Stimulated activated CD4-positive, alpha-beta T cell treated with anti-CD3 and anti-CD28 coated beads, TNF-alpha, amount 100 ng/mL, for 4 hours (primary cell): Measurements from ENCODE around the gene SAA1.
A peak's percentile ranks its signal among the peaks of the same experiment; 100 is the strongest.
"Not testable (repeated sequence)": the region's sequence is repeated elsewhere in the genome, so short reads cannot be mapped to it uniquely, and the experiment has no call there.

Source experiments
- DNase-seq, 3 experiments: peaks; one replicate each; pipeline ENCODE4 v3.0.0-alpha.2; 2020; ENCODE audit warnings: low read depth in 3 of 3

SAA1 gene

DNA sequence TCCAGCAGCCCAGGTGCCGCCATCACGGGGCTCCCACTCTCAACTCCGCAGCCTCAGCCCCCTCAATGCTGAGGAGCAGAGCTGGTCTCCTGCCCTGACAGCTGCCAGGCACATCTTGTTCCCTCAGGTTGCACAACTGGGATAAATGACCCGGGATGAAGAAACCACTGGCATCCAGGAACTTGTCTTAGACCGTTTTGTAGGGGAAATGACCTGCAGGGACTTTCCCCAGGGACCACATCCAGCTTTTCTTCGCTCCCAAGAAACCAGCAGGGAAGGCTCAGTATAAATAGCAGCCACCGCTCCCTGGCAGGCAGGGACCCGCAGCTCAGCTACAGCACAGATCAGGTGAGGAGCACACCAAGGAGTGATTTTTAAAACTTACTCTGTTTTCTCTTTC is at the start of gene SAA1:
TSS of gene SAA1 (plus strand) at position 316 of the 400 bp plus-strand sequence. CDS start 624 bp downstream, outside the sequence.
- DNase-seq: no peak

DNA sequence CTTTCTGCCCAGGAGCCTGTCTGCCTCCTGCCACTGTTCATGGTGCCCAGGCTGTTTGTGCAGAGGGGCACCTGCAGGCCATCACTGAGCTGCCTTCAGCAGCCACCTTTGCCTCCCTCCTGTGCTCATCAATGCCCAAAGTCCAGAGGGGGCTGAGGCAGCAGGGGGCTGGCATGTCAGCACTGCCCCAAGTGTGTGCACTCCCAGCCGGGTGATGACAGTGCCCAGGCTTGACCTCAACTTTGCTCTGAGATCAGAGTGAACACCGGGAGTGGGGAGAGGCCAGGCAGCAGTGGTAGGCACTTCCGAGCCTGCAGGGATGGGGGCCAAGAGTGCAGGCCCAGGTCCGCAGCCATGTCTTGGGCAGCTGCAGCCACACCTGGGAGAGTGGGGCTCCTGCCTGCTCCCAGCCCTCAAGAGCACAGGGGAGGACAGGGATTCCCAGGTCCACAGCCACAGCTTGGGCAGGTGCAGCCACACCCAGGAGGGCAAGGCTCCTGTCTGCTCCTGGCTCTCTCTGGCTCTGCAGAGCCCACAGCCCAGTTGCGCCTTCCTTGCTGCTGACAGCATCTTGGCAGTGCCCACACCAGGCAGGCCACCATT is 44.7 kb upstream of the SAA1 start:
- no peak for DNase-seq

DNA sequence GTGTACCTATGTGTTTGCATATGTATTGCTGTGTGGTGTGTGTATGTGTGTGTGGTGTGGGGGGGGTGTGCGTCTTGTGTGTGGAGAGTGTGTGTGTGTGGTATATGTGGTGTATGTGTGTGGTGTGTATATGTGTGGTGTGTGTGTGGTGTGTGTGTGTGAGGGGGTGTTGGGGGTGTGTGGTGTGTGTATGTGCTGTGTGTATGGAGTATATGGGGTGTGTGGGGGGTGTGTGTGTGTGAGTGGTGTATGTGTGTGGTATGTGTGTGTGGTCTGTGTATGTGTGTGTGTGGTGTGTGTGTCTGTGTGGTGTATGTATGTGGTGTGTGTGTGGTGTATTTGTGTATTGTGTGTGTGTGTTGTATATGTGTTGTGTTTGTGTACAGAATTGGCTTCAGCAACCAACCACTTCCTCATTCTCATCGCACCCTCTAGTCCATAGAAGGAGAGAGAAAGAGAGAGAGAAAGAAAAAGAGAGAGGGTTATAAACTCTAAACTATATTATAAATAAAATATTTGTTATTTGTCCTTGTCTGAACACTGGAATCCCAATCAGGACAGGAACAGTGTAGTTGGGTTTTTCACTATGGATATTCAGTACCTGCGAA is 43.1 kb upstream of the SAA1 start:
- no peak for DNase-seq

DNA sequence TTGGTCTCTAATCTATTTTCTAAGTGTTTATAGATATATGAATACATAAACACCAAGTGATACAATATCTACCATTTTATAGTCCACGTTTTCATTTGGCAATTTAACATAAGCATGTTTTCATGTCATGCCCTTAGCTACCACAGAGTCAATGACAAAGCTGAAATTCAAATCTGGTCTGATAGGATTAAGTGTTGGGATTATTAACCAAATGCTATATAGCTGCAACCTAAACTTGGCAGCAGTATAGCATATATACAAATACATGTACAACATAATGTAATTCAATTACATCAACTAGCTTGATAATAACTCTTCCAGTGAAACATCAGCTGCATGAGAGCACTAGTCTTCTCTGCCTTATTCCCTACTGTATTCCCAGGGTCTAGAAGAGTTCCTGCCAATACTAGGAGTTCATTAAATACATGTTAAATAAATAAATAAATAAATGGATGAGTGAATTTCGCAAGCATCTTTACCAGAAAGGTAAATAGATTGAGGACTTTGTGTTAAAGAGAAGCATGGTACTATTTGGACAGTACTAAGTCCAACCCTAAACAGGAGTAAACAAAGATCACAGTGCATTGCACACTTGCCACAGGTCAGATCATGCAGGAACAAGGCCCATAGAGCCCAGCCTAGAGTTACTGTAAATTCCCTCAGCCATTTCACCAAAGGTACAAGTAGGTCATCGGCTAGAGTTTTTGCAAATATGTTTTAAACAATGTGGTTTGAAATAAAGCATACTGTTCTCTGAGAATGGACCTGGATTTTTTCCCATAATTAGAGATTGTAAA is 42.3 kb upstream of the SAA1 start:
- no peak for DNase-seq

DNA sequence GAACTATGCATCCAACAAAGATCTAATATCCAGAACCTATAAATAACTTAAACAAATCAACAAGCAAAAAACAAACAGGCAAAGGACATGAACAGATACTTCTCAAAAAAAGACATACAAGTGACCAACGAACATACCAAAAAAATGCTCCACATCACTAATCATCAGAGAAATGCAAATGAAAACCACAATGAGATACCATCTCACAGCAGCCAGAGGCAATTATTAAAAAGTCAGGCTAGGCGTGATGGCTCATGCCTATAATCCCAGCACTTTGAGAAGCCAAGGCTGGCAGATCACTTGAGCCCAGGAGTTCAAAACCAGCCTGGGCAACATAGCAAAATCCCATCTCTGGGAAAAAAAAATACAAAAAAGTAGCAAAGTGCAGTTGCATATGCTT is 40.2 kb upstream of the SAA1 start:
- DNase-seq: no peak

DNA sequence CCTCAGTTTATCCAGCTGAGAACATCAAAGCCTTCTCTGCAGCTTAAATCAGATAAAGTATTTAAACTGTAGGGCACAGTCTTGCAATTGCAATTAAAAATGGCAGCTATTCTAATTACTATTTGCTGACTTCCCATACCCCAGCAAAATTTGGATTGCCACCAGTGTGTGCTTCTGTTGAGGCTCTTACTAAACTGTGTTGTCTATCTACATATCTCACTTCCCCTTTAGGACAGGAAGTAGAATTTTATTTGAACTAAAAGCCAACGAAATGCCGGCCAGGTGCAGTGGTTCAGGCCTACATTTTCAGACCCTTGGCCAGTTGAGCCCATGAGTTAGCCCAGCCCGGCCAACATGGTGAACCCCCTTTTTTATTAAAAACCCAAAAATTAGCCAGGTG is 36.6 kb upstream of the SAA1 start:
- no peak for DNase-seq

DNA sequence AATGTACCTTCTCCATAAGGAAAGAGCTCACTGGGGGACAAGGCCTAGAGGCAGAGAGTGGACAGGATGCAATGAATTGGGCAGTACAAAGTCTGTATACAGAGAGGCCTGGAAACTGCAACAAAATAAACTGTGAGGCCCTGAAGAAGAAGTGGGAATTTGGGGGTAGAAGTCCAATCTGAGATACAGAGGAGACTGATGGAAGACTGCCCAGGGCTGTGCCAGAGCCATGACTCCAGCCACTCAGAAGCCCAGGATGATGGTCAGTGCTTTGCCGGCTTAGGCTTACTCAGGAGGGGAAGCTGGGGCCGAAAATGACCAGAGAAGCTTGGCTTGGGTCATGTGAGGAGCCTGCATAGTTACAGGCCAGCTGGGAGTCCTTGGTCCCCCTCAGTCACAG is 35.2 kb upstream of the SAA1 start:
- DNase-seq: no peak

DNA sequence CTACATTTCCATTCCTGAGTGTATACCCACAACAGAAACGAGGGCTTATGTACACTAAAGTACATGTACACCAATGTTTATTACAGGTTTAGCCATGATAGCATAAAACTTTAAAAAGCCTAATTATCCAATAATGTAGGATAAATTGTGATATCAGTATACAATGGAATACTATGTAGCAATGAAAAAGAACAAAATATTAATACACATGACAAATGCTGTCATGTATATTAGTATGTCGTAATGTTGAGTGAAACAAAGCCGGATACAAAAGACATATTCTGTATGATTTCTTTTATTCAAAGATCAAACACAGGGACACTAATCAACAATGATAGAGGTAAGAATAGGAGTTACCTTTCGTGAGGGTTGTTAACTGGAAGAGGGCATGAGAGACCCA is 32.2 kb upstream of the SAA1 start:
- DNase-seq: no peak

DNA sequence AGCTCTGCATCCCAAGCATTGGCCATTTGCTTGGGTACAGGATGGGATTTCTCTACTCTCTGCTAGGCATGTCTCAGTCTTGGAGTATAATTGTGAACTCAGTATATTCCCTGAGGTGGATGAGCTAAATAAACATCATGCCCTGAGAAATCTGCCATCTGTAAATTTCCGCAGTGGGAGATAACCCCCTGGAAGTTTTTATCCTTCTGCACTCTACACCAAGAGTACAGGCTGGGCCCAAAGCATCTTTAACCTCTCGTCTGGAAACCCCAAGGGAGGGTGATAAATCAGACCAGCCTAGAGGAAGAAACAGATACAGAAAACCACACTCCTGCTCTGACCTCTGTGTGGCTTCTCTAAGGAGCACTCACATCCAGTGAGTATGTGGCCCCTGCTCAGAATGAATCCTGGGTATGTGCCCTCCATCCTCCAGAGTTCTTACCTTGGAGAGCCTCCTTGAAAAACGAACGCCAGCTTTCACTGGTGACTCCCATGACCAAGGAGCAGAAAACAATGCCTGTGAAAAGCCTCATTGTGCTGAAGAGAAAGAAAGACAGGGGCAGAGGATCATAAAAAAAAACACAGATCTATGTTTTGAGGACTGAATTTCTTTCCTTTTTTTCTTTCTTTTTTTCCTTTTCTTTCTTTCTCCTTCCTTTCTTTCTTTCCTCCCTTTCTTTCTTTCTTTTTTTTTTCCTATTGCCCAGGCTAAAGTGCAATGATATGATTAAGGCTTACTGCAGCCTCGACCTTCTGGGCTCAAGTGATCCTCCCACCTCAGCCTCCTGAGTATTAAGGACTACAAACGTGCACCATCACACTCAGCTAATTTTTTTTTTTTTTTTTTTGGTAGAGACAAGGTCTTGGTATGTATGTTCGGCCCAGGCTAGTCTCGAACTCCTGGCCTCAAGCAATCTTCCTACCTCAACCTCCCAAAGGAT is 30.4 kb upstream of the SAA1 start:
- no peak for DNase-seq

DNA sequence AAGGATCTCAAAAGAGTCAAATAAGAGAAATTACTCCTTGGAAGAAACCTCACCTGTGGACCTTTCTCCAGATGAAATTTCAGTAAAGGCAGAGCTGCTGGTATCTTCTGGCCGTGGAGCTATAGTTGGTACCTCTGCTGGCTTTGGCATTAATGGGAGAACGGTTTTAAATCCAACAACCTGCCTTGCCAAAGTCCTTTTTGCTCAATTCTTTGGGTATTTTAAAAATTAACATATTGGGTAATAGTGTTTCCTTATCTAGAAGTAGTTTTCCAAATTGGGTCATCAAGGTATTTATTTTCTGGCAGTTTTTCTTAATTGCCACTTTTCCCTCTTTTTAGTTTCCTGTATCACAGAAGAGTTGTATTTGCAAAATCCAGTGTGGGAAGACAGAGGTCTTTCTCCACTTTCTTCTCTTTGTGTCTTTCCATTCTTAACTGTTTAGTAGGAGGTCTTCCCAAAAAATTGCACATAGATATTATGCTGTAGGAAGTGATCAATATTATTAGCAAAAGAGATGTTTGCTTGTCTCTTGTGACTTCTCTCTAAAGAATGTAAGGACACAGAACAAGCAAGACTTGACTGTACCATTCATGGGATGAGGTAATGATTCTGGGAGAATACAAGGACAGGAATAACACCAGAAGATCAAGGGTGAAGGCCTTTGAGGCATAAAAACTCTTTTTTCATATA is 29.3 kb upstream of the SAA1 start, which contains the start of gene SAA4:
TSS of gene SAA4 (minus strand) at position 139 of the 693 bp plus-strand sequence. CDS start 876 bp downstream, outside the sequence.
- no peak for DNase-seq

DNA sequence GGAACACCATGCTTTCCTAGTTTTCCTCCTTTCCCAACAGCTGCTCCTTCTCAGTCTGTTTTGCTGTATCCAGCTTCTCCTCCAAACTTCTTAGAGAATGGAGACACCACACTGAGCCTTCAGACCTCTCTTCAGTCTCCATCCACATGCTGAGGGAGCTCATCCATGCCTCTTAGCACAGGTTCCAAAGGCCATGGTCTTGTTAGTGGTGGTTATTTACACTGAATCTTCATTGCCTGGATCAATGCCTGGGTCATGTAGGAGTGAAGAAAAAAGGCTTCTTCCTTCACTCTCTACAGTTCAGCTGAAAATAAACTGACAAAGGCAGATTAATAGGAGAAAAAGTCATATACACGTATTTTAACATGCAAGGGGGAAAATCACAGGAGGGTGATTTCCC is 26.4 kb upstream of the SAA1 start:
- DNase-seq: no peak

DNA sequence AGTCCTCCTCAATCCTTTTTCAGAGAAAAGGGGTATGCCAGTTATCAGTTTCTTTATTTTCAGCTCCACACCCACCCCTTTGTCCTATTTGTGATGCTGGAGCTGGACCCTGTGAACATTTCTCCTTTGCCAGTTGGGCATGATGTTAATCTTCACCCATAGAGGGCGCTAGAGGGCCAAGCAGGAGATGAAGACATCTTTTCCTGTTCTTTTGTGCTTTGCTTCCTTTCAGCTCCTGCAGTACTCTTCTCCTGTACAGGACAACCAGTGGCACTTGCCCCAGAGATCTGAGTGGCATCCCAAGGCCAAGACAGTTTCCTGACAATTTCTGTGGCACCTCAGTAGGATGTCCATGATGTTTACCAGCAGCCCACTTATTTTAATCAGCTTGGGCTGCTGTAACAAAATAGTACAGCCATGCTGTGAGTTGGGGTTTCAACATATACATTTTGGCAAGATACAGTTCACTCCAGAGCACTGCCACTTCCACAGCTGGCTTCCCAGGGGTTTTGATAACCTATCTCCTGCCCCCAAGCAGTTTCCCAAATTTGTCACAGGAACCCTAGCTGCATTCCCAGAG is 22.2 kb upstream of the SAA1 start:
- DNase-seq: peak in 1 of 3 experiments; percentile 29

DNA sequence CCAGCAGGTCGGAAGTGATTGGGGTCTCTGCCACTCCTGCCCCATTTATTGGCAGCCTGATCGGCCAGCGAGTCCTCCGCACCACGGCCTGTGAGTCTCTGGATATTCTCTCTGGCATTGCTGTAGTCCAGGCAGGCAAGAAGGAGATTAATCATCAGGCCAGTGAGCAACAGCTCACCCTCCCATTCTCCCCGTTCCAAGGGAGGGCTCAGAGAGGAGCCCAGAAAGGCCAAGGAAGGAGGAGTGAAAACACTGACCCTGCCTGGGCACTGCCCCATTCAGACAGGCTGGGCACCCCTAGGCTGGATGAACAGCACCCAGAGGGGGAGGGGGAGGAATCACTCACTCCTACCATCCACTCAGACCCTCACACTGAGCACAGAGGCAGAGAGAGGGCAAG is 20.7 kb upstream of the SAA1 start:
- DNase-seq: no peak

DNA sequence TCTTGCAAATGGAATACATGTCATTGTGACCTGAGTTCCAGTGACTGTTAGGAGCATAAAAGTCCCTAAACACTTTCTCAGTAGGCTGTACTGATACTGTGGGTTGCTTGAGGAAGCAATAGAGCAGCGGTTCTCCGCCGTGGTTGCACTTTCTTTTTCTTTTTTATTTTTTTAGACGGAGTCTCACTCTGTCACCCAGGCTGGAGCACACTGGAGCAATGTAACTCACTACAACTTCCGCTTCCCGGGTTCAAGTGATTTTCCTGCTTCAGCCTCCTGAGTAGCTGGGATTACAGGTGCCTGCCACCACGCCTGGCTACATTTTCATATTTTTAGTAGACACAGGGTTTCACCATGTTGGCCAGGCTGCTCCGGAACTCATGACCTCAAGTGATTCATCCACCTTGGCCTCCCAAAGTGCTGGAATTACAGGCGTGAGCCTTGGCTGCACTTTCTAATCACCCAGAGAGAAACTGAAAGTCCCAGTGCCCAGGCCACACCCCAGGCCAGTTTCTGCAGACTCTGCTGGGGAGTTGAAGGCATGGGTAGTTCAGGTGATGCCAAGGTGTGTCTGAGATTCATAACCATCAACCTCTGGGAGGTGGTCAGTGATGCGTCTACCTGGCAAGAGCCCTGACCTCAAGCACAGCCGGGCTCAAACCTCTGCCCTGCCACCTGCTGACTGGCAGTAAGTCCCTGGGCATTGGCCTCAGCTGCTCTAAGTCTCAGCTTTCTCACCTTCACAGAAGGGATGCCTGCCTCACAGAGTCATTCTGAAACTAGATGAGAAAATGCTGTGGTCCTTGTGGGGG is 19.5 kb upstream of the SAA1 start:
- DNase-seq: not testable (repeated sequence)

DNA sequence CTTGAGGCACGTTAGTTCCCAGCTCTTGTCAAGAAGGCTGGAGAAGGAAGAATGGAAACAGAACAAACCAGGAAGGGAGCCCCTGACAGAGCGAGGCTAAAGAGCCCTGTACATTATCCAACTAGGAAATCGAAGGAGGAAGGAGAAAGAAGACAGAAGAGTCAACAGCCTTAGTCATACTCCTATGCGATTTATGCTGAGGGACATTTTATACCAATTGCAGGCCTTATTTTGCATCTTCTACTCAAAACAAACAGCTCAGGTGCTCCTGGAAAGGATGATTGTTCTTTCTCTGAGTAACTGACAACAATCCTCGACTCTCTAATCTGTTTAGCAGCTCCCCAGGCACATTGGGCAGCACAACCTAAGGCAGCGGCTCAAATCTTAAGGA is 18.9 kb upstream of the SAA1 start:
- not testable (repeated sequence) for DNase-seq

DNA sequence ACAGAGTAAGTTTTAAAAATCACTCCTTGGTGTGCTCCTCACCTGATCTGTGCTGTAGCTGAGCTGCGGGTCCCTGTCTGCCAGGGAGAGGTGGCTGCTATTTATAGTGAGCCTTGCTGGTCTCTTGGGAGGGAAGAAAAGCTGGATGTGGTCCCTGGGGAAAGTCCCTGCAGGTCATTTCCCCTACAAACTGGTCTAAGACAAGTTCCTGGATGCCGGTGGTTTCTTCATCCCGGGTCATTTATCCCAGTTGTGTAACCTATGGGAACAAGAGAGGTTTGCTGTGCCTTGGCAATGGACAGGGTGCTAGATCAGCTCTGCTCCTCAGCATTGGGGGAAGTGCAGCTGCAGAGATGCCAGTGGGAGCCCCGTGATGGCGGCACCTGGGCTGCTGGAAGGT is 17.5 kb upstream of the SAA1 start, which contains the start of gene SAA2:
TSS of gene SAA2 (minus strand) at position 108 of the 400 bp plus-strand sequence. CDS start 657 bp downstream, outside the sequence.
- no peak for DNase-seq

DNA sequence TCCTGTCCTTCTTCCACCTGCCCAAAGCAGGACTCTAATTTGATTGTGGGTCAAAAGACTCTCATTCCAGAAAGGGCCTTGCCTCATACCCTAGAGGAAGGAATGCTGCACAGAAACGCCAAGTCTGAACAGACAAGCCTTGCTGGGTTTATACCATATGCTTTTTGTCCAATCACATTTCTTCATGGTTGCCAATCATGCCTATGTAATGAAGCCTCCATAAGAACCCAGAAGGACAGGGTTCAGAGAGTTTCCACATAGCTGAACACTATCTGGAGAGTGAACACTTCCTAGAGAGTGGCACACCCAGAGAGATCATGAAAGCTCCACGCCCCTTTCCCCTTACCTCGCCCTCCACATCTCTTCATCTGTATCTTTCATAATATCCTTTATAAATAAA is 12.8 kb upstream of the SAA1 start:
- DNase-seq: no peak

DNA sequence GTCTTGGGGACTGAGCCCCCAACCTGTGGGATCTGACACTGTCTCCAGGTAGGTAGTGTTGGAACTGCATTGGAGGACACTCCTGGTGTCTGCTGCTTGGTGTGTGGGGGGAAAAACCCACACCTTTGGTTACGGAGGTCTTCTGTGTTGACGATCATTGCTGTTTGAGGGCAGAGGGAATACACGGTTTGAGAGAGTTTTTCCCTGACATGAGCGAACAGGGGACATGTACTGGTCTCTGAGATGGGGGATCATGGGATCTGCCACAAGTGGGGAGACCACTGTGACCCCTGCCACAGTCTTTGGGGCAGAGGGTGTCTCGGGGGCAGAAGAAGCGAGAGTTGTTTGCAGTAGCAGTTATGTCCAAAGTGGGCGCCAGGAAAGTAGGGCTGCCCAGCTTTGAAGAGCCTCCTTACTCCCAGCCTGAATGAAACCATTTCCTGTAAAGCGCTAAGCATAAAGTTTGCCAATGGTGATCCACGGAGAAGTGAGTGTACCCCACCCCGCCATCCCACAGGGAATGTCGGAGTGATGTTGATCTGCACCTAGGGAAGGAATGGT is 12.2 kb upstream of the SAA1 start:
- no peak for DNase-seq

DNA sequence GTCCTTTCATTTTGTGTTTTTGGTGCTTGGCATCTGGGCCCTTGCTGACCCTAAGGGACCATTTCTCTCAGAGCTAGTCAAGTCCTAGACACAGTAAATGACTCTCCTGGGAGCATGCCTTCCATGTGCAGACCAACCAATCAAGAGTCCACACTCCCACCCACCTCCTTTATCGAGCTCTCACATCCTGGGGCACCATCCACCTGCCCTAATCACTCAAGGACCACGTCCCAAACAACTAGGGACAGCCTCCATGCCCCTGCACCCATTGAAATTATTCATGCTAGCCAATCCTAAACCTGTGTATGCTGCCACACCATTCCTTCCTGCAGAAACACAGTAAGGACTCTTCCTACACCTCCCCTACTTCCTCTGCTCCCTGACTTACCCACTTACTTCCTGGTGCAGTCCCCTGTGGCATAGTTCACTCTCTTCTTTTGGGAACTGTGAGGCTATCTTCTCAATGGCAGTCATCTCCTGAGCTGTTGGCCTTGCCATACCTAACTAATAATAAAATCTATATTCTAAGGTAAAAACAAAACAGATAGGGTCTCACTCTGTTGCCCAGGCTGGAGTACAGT is 11.2 kb upstream of the SAA1 start:
- DNase-seq: no peak
